GM19099 (cell line): ENCODE data around the gene CIAO2A.

ENCODE experiments used
- POLR2A ChIP-seq: IDR thresholded peaks from 3 replicates; pipeline ENCODE4 v1.6.1; 2011; ENCODE audit warnings: low read depth; ENCODE audit not compliant: insufficient read length; ENCODE audit errors: extremely low read depth

Gene CIAO2A

GRCh38 chr15:64092864-64093626, 593 bp downstream of the CIAO2A start:
- no peak for TF ChIP-seq POLR2A

GRCh38 chr15:64092075-64092820, 1.4 kb downstream of the CIAO2A start:
- no peak for TF ChIP-seq POLR2A

GRCh38 chr15:64090527-64090926, 3.1 kb downstream of the CIAO2A start:
- TF ChIP-seq POLR2A: no peak

GRCh38 chr15:64089543-64090280, 3.9 kb downstream of the CIAO2A start:
- TF ChIP-seq POLR2A: no peak

- TF ChIP-seq POLR2A: no peak
These were observed 10.9 kb downstream of the CIAO2A start for GRCh38 chr15:64082757-64083156.

- no peak for TF ChIP-seq POLR2A
These were observed 20.8 kb downstream of the CIAO2A start for GRCh38 chr15:64072812-64073211.

GRCh38 chr15:64071931-64072765, 21.5 kb downstream of the CIAO2A start:
- TF ChIP-seq POLR2A: no peak

GRCh38 chr15:64070965-64071851, 22.4 kb downstream of the CIAO2A start:
- TF ChIP-seq POLR2A: no peak

- TF ChIP-seq POLR2A: no peak
These were observed 23.5 kb downstream of the CIAO2A start for GRCh38 chr15:64070106-64070505.

GRCh38 chr15:64068133-64068532, 25.5 kb downstream of the CIAO2A start:
- no peak for TF ChIP-seq POLR2A

GRCh38 chr15:64067564-64068030, 26.0 kb downstream of the CIAO2A start:
- TF ChIP-seq POLR2A: no peak

GRCh38 chr15:64066451-64066850, 27.2 kb downstream of the CIAO2A start:
- TF ChIP-seq POLR2A: no peak

GRCh38 chr15:64060716-64061115, 32.9 kb downstream of the CIAO2A start:
- TF ChIP-seq POLR2A: no peak

GRCh38 chr15:64058279-64058678, 35.4 kb downstream of the CIAO2A start:
- no peak for TF ChIP-seq POLR2A
